ENCODE measurements around the gene ARID3C.

GRCh38 chr9:34587271-34587670 is 41.6 kb downstream of the ARID3C start:
- TF ChIP-seq CTCF (IDR thresholded peaks at IDR 0.05) (no peak), EZH2 (IDR thresholded peaks at IDR 0.05) (no peak)
